Activated CD8-positive, alpha-beta memory T cell treated with anti-CD3 and anti-CD28 coated beads, Interleukin-2, amount 50 U/mL, for 1 hour (primary cell): ENCODE data around the gene MEGF11.

Source experiments
- DNase-seq: peaks from one replicate; pipeline ENCODE4 v3.0.0-alpha.2; 2020; ENCODE audit errors: extremely low read depth

The MEGF11 gene

DNA sequence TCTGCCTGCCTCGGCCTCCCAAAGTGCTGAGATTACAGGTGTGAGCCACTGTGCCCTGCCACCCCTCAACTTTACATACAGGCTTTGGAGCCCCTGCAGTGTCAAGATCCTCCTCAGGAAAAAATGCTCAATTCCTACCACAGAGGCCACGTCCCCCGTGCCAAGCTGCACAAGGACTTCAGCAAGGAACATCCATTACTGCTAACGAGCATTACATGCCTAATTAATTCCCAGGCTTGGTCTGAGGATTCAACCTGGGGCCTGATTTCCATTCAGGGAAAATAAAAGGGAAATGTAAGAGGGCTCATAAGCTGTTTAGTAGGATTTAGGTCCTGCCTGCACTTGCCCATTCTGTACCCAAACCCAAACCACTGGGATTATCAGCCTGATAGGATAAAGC, 222.9 kb downstream of the MEGF11 start:
- no peak for DNase-seq

DNA sequence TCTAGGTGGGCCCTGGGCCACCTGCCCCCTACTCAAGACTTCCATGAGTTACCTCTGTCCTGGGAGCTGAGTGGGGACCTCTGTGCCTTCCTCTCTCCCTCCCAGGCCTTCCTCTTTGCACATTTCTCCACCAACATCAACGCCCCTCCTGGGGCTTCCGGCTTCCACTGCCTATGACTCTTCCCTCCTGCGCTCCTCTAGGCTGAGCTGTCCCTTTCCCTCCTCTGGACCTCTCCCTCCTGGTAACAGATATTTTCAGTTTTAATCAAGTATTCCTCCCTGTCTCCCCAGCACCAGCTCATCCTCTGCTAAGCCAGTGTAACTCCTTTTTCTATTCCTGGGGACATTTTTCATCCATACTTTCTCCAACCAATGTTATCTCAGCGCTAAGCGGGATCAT, 223.9 kb downstream of the MEGF11 start:
- no peak for DNase-seq

DNA sequence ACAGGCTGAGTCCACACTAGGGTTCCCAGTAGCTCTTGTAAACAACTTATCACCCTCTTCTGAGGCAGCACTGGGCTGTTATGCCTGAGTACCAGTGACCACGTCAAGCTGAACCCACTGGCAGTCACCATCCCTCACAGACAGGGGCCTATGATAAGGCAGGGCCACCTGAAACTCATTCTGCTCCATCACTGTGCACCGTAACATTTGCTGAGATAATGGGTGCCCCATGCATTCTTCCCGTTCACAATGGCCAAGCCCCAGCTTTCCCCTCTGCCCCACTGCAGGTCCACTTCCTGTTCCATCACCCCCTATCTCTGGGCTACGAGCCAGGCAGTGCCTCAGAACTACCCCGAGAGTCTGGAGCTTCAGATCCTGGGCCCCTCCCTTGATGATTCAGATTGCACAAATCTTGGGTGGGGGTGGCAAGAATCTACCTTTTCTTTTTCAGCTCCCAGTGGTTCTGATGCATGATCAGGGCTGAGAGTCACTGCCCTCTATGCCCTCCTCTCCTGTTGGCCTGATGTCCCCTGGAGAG, 226.2 kb downstream of the MEGF11 start:
- DNase-seq: no peak

DNA sequence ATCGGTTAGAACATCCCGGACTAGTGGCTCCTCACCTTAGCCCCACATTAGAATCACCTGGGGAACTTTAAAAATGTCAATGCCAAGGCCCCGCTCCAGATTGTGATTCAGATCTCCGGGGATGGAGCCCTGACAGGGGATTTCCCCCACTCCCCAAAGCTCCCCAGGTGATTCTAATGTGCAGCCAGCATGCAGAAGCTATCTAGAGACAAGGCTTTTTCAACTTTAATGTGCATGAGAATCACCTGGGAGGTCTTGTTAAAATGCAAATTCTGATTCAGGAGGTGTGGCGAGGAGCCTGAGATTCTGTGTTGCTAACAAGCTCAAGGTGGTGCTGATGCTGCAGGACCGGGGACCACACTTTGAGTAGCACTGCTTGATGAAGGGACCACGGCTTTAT, 227.6 kb downstream of the MEGF11 start:
- DNase-seq: no peak

DNA sequence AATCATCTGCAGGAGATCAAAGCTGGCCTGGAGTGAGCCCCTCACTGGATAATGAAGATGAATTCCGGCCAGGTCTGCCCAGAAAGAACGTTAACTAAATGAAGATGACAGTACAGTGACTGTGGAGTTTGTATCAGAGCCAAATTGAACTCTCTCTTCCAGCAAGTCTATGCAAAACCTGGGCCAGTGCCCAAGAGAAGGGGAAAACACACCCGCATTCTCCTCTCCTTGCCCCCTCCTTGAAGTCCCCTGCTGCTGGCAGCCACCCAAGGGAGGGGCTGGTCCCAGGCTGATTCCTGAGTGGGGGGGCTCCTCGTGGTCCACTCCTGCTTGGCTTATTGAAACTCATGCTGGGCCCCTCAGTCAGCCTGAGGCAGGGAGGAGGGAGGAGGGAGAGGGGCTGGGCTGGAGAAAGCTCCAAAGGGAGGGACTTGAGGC, 228.5 kb downstream of the MEGF11 start:
- no peak for DNase-seq

DNA sequence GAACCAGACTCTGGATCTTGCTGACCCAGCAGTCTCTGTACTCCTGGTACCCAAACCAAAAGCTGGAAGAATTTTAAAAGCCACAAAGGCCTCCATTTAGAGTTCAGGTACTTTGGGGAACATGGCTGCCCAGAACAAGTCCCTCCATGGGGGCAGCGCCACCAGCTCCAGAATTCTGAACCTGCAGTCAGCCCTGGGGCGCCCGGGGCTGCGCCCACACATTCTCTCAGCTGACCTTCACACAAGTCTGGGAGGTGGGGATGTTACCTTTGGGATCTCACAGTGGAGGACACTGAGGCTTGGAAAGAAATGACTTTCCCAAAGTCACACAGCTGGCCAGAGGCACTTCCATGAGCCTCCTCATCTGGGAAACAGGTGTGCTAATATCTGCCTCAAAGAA, 229.4 kb downstream of the MEGF11 start:
- DNase-seq: no peak

DNA sequence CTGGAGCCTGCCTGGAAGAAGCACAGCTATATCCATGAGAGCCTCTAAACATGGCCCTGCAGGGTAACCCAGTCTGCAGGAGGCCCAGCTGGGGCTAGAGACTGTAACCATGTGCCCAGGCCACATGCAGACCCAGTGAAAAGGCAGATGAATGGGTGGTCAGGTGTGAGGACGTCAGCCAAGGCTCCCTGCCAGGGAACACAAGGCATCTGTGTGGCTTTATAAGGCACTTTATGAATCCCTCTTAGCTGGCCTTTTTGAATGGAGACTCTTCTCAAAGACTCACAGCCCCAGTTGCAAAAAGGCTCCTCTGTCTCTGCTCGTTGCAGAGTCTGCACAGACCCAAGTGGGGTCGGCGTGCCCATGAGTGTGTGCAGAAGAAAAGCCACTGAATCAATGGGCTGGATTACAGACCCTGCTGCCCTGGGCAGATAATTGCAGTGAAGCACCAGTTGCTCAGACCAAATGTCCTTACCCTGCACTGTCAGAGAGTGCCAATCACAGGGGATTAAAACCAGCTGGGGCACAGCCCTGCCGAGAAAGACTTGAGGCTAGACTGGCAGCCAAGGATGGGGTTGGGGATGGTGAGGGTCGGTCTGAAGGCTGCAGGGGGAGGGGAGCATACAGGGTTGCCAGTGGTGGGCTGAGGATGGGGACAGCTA, 230.1 kb downstream of the MEGF11 start:
- DNase-seq: no peak

DNA sequence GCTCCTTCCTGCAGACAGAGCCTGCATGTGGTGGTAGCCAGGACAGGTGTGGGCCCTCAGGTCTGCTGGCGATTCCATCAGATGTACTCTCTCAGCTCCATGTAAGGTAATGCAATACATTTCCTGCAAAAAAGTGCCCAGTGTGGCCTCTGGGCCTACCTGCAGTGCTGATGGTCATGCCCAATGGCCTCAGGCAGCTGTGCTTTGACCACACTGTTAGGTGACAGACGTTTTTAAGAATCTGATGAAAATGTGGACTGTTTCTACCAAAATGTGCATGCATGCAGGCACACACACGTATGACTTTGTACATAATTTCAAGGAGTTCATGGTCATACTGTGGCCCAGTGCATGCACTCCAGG, 231.4 kb downstream of the MEGF11 start:
- DNase-seq: no peak

DNA sequence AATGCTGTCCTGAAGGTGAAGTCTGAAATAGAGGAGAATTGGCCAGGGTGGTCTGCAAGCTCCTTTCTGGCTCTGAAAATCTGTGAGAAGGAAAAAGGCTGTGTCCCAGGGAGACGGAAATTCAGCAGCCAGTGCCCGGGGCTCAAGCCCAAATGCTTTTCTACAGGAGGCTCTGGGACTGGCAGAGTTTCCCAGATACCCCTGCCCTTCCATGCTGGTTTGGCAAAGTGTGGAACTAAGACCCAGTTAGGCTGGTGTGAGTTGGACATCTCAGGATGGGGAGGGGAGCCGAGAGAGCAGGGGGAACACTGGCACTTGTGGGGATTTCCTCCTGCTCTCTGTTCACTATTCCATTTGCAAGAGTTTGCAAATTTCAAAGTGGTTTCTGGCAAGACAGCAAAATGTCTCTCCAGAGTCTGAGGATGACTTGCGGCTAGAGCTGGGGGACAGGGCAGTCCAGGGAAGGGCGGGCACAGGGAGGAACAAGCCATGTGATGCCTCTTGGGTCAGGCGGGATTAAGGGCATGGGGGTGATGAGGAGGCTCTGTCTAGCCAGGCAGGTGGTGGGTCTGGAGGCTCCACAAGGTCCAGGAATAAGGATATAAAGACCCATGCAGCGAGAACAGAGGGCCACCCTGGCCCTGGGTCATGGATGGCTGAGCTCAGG, 231.9 kb downstream of the MEGF11 start:
- DNase-seq: no peak

DNA sequence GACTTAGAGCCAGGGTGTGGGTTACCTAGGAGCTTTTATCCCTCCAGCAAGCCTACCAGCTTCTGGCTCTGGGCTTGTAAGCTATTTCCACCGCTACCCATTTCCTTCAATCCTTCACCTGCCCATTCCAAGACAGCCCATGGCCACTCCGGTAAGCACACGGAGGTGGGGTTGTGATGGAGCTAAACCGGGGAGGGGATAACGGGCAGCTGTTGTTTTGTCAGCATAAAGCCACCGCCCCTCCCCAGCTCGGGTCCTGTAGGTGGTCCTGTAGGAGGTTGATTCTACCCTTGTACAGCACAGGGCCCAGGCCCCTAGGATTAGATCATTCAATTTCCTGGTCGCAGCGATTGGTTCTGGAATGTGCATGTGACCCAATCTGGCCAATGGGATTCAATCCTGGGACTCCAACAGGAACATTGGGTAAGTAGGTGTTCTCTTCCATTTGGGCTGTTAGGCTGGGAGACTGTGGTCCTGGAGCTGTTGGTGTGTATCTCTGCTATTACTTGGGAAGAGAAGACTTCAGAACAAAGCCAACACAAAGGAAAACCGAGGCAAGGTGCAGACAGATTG, 233.6 kb downstream of the MEGF11 start:
- DNase-seq: no peak

DNA sequence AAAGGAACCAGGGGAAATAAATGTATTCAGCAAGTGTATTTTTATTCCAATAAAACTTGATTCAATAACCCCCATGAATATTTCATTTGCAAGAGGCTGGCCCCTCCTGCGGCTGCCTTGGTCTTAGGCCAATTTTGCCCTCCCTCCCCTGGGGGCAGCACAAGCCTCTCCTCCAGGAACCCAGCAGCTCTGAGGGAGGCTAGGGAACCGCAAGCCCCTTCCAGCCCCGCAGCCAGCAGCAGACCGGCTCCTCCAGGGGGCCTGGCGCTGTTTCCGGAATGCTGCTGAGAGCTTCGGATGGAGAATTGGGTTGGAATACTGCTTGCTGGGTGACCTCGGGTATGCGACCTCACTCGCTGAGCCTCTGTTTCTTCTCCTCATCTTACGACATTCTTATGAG, 234.2 kb downstream of the MEGF11 start:
- no peak for DNase-seq

DNA sequence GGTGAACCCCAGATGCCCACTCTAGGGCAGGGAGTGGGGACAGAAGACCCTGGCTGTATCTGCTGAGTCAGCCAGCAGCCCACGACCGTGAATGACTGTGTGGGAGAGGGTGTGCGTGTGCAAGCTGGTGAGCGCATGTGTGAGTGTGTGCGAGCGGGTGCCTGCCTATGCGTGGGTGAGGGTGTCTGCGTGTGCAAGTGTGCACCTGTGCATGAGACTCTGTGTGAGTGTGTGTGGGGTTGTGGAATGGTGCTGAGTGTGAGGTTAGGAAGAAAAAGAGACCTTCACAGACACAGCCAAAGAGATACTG, 235.1 kb downstream of the MEGF11 start:
- DNase-seq: no peak

DNA sequence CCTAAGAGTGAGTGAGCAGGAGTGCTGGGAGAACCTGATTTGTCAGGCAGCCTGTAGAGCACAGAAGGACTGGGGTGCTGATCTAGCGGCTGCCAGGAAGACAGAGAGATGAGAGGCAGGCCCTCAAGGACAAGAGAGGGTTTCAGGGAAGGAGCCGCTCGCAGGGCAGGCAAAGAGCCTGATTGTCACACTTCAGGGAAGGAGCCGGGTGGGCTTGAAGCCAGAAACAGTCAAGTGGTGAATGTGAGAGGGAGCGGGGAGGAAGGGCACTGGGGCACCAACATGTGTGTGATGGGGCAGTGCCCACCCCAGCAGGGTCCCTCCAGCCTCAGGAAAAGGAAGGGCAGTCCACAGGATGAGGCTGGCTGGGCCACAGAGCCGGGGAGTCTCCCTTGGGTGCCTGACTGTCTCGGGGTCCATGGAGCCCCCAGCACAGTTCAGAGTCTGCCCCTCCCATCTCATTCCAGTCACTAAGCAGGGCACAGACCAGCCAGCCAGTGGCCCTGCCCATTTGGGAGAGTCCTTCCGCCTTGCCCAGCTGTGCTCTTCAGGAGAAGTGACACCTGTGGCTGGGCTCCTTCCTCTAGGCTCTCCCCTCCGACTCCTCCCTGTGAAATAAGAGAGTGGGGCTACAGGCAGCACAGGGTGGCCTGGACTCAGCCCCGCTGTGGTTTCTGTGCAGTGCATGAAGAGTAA, 235.6 kb downstream of the MEGF11 start:
- DNase-seq: no peak

DNA sequence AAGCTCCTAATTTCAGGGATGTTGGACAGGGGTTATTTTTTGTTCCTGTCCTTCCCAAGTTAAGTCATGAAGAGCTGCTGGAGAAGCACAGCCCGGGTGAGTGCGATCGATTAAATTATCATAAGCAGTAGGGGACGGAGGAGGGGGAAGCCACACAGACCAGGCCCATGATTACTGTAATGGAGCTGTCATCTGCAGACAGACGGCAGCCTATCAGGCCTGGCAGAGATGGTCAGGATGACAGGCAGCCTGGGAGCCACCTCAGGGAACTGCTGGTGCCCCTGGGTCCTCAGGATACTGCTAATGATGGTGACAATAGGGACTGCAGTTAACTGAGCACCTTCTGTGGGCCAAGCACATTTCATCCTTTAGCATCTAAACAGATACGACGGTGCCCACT, 236.6 kb downstream of the MEGF11 start:
- no peak for DNase-seq

DNA sequence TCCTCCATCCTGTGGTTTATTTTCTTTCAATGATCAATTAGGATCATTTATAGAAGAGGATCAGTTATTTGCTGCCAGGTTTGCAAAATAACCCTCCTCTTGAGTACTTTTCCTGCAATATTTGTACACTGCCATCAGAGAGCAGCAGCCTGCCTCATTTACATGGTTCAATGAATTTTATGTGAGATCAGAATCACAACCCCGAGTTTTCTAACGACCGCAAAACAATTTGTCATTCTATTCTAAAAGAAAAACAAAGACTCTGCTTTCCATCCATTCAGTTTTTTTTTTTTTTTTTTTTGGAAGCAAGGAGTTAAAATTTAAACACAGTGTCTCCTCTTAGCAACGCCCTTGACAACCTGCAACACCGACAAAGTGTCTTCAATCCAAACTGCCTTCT, 237.4 kb downstream of the MEGF11 start:
- DNase-seq: no peak

DNA sequence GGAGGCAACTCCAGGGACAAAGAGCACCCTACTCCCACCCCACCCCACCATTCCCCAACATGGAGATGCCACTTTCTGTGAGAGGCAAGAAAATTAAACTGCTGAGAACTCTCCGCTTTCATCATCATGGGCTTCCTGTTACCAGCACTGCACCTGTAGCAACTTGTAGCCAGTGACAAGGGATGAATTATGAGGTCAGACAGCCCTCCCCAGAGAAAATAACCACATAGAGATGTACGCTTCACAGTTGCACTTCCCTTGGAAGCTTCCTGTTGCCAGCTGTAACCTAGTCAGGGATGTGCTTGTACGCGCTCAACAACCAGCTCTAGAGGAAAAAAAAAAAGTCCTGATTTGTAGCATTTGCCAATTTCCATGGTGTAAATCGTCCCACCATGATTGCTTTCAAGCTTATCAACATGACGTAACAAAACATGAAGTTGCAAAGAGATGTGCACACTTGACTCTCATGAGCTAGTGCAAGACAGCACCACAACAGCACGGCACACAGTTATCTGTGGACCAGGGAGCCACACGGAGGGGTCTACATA, 238.8 kb downstream of the MEGF11 start:
- no peak for DNase-seq

DNA sequence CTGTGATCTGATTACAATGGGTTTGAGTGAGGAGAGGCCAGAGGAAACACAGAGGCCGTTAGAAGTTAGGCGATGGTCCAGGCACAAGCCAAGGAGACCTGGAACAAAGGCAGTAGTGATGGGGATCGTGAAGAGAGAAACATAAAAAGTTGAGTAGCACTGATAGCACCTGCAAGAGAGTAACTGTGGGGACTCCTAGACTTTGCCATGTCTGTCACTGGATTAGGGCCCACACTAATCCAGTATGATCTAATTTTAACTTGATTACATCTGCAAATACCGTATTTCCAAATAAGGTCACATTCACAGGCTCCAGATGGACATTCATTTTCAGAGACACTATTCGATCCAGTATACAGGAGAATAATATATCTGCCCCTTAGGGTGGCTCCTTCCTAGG, 239.5 kb downstream of the MEGF11 start:
- DNase-seq: no peak

DNA sequence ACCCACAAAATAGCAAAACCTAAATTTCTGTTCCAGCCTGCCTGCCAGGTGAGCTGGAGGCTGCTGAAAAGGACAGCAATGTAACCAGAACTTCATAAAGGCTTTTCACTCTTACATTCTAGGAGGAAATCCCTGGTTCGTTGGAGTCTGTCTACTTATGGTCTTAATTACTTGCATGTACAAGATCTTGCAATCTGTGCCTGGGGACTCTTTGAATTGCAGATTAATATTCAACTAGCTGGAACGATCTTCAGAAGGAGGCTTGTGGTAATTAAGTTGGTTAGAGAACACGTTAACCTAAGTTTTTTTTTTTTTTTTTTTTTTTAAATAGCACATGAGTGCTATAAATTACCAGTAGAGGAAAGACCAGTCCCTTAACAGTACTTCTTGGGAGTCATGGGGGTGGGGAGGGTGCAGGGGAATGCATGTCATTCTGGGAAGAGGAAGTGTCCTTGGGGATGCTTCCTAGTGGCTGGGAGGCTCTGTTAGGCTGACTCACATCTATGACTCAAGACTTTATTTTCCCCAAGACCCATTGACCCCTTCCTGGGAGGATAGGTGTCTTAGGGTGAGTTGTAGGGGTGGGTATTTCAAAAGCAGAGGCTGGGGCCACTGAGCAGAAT, 244.5 kb downstream of the MEGF11 start:
- no peak for DNase-seq

DNA sequence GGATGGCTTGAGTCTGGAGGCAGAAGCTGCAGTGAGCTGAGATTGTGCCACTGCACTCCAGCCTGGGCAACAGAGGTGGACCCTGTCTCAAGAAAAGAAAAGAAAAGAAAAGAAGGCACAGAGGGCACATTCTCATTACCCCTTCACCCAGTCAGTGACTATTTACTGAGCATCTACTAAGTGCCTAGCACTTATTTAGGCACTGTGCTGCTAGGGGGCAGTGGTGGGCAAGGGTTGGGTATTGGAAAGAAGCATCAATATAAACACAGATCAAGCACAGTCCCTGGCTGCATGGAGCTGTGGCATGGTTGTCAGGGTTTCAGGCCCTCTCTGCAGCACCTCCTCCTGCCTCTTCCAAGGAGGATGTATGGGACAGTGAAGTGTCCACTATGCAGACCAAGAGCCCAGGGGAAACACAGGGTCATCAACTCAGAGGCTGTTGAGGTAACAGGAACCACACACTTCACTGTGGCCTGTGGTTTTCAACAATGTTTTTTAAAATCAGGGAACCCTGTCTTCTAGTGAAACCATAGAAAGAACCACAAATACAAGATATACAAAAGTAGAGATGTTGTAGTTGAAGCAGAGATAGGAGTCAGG, 245.8 kb downstream of the MEGF11 start:
- DNase-seq: no peak

DNA sequence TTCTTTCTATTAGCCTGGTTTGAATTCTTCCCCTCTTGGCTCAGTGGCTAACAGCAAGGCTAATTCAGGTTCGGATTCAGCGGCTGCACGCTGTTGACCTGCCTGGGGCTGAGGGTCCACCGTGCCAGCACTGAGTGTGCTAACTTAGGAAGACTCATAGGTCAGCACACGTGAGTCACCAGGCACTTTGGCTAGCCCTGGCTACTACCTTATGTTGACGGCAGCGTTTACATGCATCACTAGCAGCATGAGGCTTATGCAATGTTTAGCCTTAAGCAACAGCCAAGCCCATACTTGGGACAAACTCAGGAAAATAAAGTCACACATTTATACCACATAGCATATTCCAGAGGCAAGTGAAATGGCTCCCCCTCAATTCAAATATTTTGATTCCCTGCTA, 246.6 kb downstream of the MEGF11 start:
- DNase-seq: no peak

DNA sequence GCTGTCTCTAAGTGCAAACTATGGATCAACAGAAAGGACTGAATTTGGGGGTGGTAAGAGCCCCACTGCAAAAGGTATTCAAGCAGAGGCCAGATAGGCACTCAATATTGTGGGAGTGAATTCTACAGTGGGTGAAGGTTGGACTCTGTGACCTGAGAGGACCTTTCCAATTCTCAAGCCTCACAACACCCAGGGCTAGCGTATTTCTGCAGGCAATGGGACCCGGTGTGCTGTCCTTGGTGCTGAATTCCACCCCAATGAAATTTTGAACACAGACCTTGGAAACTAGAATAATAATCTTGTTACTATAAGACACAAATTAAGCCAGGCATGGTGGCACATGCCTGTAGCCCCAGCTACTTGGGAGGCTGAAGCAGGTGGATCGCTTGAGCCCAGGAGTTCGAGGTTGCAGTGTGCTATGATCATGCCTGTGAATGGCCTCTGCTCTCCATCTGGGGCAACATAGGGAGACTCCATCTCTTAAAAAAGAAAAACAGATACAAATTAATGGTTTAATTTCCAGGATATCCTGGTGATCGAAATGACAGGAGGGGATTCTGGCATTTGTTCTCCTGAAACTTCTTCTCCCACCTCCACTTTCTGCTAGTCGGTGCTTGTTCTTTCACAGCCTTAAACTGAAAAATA, 248.8 kb downstream of the MEGF11 start:
- no peak for DNase-seq
